ENCODE data around the gene JHY.

DNA sequence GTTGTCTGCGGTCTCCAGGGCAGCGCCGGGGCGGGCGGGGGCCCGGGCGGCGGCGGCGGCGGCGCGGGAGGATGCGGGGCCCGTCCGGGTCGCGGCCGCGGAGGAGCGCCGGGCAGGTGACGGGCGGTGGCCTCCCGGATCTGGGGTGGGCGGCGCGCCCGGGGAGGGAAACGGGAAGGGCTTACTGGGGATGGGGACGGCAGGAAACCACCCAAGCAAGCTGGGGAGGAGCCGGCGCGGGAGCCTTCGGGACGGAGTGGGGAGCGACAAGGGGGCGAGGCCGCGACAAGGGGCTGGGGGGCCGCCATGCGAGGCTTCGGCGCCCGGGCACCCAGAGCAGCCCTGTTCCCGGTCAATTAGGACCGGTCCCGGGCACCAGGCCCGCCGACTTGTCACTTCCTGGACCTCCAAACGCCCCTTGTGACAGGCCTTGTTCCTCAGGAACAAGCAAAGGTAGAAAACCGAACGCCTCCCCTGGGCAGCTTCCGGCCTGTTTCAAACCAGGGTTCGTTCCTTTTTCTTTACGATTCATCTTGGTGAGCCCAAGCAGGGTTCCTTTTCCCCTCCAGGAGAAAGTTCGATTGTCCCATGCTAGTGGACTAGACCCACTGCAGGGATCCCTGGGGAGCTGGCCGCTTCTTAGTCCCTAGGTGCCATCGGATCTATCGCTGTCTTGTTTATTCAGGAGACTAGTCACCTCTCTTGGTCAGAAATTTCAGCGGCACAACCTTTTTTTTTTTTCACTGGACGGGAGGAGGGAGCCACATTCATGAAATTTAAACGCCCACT lies 492 bp downstream of the JHY start:
- TF ChIP-seq CTCF (IDR thresholded peaks at IDR 0.05 in 8 of 11, conservative IDR thresholded peaks at IDR 0.05 in 3 of 11) (no peak), POLR2A (IDR thresholded peaks at IDR 0.05) (no peak)

Data from spleen (tissue), 7 donors.